Renal cortical epithelial cell (primary cell): Measurements from ENCODE around the gene NDFIP1. TPM values are rescaled to one million over a fixed set of nuclear protein-coding genes. Genes with fewer than 3 reads are reported as not detected.
"Not testable (repeated sequence)": the region's sequence is repeated elsewhere in the genome, so short reads cannot be mapped to it uniquely, and the experiment has no call there.

Experiments
- DNase-seq: peaks from one replicate; pipeline ENCODE4 v3.0.0-alpha.2; 2011; ENCODE audit warnings: low read depth
- total RNA-seq: library from RNA; depleted of rRNA; stranded (reverse); fragments of >200 nt; gene quantifications from 2 replicates; pipeline ENCODE4 v1.2.3, GENCODE V29; 2014

Gene NDFIP1
- total RNA-seq, 1 donor from 2014 or later: 126 TPM

GRCh38 chr5:142186857-142187594, 78.4 kb downstream of the NDFIP1 start:
- DNase-seq: no peak

DNA sequence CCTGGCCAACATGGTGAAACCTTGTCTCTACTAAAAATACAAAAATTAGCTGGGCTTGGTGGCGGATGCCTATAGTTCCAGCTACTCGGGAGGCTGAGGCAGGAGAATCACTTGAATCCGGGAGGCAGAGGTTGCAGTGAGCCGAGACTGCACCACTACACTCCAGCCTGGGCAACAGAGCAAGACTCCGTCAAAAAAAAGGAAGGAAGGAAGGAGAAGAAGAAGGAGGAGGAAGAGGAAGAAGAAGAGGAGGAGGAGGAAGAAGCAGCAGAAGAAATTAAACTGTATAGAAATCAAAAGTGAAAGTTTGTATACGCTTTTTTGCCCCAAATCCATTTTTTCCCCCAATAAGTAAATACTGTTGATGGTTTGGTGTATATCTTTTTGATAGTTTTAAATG, 80.1 kb downstream of the NDFIP1 start:
- DNase-seq: not testable (repeated sequence)

- DNase-seq: no peak
Measured at GRCh38 chr5:142189813-142190212, 81.2 kb downstream of the NDFIP1 start.

GRCh38 chr5:142191776-142192175, 83.2 kb downstream of the NDFIP1 start:
- no peak for DNase-seq

DNA sequence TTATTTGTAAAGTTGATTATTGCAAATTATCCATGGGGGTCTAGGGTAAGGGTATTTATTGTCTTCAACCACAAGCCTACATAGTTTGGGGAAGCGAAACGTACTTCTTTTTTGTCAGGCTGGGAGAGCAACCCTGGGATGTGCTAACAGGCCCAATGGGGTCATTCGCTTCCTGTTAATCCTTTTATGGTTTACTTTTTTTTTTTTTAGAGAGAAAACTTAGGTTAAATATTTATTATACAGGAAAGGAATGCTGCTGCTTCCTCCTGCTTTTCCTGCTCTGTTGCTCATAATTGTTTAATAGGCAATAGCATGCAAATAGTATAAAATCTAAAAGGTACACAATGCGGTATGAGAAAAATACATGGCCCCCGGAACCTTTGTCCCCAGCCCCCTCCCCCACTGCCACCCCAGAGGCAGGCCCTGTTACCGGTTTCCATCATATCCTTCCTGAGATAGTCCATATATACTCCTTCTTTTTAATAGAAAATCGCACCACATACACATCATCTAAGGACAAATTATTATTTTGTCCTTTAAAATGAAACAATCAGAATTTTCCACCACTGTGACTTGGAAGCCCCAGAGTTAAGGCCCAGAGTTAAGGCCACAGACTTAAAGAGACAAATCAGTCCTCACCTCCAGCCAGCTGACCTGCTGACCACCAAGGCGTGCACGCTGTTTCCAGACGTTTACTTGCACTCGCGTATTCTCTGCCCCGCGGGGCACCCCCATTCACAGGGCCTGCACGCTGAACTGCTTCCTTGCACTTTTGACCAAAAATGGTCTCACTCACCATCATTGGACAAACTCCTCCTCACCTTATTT, 83.9 kb downstream of the NDFIP1 start:
- DNase-seq: peak; percentile 32

GRCh38 chr5:142193114-142193428, 84.5 kb downstream of the NDFIP1 start:
- DNase-seq: no peak

GRCh38 chr5:142197098-142197497, 88.5 kb downstream of the NDFIP1 start:
- DNase-seq: no peak

GRCh38 chr5:142197781-142198180, 89.2 kb downstream of the NDFIP1 start:
- no peak for DNase-seq

DNA sequence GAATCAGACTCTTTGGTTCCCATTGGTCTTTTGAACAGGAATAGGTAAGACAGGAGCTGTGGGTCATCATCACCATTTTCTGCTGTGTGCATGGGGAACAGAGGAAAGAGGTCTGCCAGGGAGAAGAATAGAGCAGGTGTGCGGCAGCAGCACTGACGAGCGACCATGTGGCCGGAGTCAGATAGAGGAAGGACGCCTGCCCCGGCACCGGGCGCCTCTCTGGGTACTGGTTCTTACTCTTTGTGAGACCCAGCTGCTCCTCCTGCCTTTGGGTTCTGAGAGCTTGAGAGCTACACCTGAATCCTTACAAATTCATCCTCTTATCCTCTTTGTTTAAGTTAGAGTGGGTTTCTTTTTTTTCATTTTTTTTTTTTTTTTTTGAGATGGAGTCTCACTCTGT, 90.8 kb downstream of the NDFIP1 start:
- no peak for DNase-seq

DNA sequence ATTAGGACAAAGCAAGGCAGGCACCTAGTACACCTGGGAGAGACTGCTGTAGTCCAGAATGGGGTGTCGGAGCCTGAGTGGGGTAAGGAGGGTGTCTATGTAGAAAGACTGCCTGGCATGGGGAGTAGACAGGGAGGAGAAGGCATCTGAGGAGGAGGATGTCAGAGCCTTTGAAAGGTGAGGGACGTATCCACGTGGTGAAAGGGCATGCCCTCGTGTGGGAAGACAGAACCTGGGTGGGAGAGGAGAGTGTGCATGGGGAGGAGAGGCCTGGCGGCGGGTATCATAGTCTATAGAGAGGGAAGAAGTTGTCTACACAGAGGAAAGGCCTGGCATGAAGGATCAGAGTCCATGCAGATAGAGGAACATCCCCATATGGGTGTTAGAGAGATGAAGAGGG, 91.8 kb downstream of the NDFIP1 start:
- DNase-seq: no peak

- DNase-seq: peak; percentile 81
Measured at GRCh38 chr5:142201471-142201887, 92.9 kb downstream of the NDFIP1 start.

DNA sequence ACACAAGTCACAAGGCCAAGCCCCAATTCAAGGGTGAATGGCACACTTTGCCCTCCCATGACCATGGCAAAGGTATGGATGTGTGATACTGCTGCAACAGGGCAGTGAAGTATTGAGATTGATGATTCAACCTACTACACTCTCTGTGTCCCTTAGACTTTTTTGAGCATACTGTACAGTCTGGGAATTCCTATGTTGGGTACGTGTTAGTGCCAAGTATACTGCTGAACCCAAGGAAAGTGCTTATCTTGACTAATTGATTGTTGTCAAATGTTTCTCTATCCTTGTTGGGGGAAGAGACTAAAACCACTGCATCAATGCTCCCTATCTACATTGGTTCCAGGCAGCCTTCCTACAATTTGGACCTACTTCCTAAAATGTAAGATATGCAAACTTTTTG, 93.7 kb downstream of the NDFIP1 start:
- no peak for DNase-seq

Other genes starting within 250 kb of the NDFIP1 start
- 10.6 and 20.8 TPM in 2 replicates for gene PCDH1, start 230.4 kb upstream of the NDFIP1 start, total RNA-seq
- gene DELE1, start 184.9 kb upstream of the NDFIP1 start, total RNA-seq: 32.8 and 52.9 TPM in 2 replicates
- 0.35 and 0.45 TPM in 2 replicates for gene PCDH12, start 150.6 kb upstream of the NDFIP1 start, total RNA-seq
- 86.3 and 113 TPM in 2 replicates for gene RNF14, start 139.7 kb upstream of the NDFIP1 start, total RNA-seq
- 58.4 and 82.3 TPM in 2 replicates for gene GNPDA1, start 95.8 kb upstream of the NDFIP1 start, total RNA-seq
- 1.2 and 3.4 TPM in 2 replicates for gene SPRY4, start 216.2 kb downstream of the NDFIP1 start, total RNA-seq